Retina (tissue), 1 donor: ENCODE data around the gene RELL2.

Experiments
- DNase-seq: peaks from one replicate; pipeline ENCODE4 v3.0.0-alpha.2; 2016

RELL2 gene

DNA sequence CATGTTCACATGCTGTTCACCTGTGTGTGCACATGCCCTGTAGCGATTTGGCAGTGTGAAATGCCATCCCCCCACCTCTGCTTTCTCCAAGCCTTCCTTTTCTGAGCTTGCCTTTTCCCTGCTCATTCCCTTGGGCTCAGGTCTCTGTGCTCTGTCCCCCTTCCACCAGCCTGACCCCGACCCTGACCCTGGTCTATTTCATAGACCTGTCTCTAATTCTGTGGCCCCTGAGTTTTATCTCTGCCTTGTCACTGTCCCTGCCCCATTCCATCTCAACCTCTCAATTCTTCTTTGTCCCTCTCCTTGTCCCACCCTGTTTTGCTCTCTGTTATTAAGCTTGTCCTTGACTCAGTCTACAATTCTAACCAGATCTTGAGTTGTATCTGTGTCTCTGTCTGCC is 44.5 kb downstream of the RELL2 start:
- DNase-seq = no peak

DNA sequence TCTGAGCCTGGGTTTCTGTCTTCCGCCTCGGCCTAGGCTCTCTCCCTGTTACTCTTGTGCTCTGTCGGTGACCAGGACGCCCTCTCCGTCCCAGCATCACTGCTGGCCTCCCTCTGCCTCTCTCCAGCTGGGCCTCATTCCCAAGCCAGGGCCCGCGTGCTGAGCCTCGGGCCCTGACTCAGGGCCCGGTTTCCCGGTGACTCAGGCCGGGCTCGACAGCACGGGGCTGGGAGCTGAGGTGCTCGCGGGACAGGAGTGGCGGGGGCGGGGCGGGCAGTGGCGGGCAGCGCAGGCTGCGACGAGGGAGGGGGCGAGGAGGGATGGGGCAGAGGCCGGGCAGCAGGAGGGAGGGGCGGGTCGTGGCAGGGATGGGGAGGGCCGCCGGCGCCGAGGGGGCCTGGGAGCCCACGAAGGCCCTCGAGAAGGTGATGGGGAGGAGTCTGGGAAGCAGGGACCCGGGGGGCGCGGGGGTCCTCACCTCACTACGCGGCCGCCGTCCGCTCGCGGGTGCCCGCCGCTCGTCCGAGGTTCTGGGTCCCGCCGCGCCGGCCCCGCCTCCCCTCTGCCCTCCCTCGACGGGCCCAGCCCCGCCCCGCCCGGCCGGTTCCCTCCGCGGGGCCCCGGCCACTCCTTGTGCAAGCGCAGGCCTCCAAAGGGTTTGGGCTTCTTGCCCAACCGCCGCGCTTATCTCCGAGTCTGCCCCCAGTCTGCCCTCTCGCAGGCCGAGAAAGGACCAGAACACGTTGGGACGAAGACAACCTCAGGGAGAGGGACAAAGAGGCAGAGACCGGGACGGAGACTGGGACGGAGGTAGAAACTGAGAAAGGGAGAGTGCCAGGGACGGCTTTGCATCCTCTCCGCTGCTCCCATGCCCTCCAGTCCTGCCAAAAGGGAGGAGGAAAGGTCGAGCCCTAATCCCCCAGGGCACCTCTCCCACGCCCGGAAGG is 45.2 kb downstream of the RELL2 start, which contains the start of gene ARAP3:
ARAP3 (minus strand) TSS at position 536 of the 947 bp plus-strand sequence. CDS start 1,744 bp downstream, outside the sequence.
- DNase-seq = peak; percentile 65

- DNase-seq = no peak
Observed at GRCh38 chr5:141683596-141684141, 46.9 kb downstream of the RELL2 start.

- no peak for DNase-seq
Observed at GRCh38 chr5:141685591-141685990, 48.8 kb downstream of the RELL2 start.

DNA sequence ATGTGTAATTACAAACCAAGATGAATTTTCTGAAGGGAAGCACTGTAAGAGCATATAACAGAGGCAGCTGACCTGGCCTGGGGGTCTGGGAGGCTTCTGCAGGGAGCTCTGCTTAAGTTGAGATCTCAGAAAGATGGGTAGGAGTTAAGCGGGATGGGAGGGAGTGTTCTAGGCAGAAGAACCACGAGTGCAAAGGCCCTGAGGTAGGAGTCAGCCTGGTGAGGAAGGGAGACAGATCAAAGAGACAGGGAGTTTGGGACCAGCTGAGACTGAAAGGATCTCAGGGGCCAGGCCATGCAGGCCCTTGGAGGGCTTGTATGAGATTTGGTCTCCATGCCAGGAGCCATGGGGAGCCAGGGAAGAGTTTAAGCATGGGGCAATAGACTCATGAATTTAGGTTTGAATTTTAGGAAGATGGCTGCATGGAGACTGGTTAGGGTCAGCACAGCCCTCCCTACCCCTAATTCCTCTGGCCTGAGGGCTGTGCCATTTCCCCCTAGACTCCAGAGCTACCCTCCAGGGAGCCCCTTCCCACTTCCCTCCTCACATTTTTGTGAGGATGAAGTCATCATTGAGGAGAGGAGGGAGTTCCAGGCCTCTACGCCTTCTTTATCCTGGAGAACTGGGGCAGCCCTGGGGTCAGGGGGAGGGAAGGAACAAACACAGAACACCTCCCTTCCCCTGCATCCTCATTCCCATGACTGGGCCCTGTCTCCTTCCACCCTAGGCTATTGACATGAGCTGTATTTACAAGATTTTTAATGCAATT is 50.0 kb downstream of the RELL2 start:
- DNase-seq = no peak
